ENCODE data around the gene GALNT16. TPM values are rescaled to one million over a fixed set of nuclear protein-coding genes. Genes with fewer than 3 reads are reported as not detected.
"Not testable (repeated sequence)": the region's sequence is repeated elsewhere in the genome, so short reads cannot be mapped to it uniquely, and the experiment has no call there.

GALNT16 gene
- total and polyA plus RNA-seq, 2 donors (not counting 1 experiment from before 2014, with no cell fraction given) = 0.09 to 3.4 TPM

GRCh38 chr14:69378274-69378673, 118.3 kb downstream of the GALNT16 start:
- Histone ChIP-seq H3K9me3 (ENCODE audit: control extremely low read depth in 1 of 3, control insufficient read depth in 2 of 3, insufficient read depth in 1 of 3, low read length in 2 of 3) (peaks cover 0 to 6% (median 3%) of the 10 kb centered on the region in 3 donors), H3K27me3 (replicated peaks in 1 of 4; ENCODE audit: control extremely low read depth in 1 of 4, control insufficient read depth in 3 of 4, insufficient read depth in 4 of 4, low read length in 3 of 4) (no peaks in the 10 kb centered on the region), H3K4me3 (ENCODE audit: control extremely low read depth in 1 of 5, extremely low read depth in 1 of 5, insufficient read depth in 1 of 5, low read depth in 2 of 5, low read length in 4 of 5) (no peak overlapping the region), H3K9ac (ENCODE audit: low read length) (no peak overlapping the region), H3K36me3 (replicated peaks in 1 of 2; ENCODE audit: control extremely low read depth in 1 of 2, control insufficient read depth in 1 of 2, extremely low read depth in 1 of 2, insufficient read depth in 2 of 2, low read length in 1 of 2) (peaks cover 6 to 39% of the 10 kb centered on the region in 2 experiments), H3K79me2 (ENCODE audit: control insufficient read depth, insufficient read depth, low read length) (no peaks in the 10 kb centered on the region), H3K4me2 (replicated peaks; ENCODE audit: low read depth, low read length, poor library complexity, severe bottlenecking) (no peak overlapping the region), H3K4me1 (ENCODE audit: control insufficient read depth in 2 of 2, insufficient read depth in 2 of 2, low read length in 2 of 2) (no peaks in the 10 kb centered on the region), H4K20me1 (ENCODE audit: control insufficient read depth, insufficient read depth, low read length, poor library complexity, severe bottlenecking) (peaks cover 27% of the 10 kb centered on the region), H3K27ac (ENCODE audit: low read length in 2 of 2) (no peak overlapping the region), H2AFZ (ENCODE audit: insufficient read depth, low read depth, low read length, poor library complexity, severe bottlenecking) (no peak overlapping the region)
- H3K9me3 Mint-ChIP-seq (ENCODE audit: insufficient read depth) = peaks cover 2% of the 10 kb centered on the region
- ATAC-seq (ENCODE audit: low read depth) = no peak
- TF ChIP-seq CTCF (IDR thresholded peaks at IDR 0.05) (no peak), EZH2 (IDR thresholded peaks at IDR 0.05; ENCODE audit: borderline replicate concordance, insufficient read depth, low read depth, low read length, poor library complexity, severe bottlenecking) (no peak)
- ChIA-PET POLR2A (no interaction called here), CTCF (no interaction called here)
- H3K27me3 Mint-ChIP-seq = no peaks in the 10 kb centered on the region
- intact Hi-C loops (cut with micrococcal nuclease) = no loop called here
- no peaks in the 10 kb centered on the region for H3K4me1 Mint-ChIP-seq
- no peak for DNase-seq
- no peak overlapping the region for H3K27ac Mint-ChIP-seq
- H3K4me3 Mint-ChIP-seq = no peak overlapping the region
- WGBS (ENCODE audit: insufficient coverage) = no CpG with 5 or more reads among the region's 2 CpGs

GRCh38 chr14:69387311-69387710, 127.4 kb downstream of the GALNT16 start:
- Histone ChIP-seq H3K9ac (ENCODE audit: low read length) (no peak overlapping the region), H3K4me2 (replicated peaks; ENCODE audit: low read depth, low read length, poor library complexity, severe bottlenecking) (no peak overlapping the region), H2AFZ (ENCODE audit: insufficient read depth, low read depth, low read length, poor library complexity, severe bottlenecking) (no peak overlapping the region), H3K79me2 (ENCODE audit: control insufficient read depth, insufficient read depth, low read length) (peaks cover 79% of the 10 kb centered on the region), H3K9me3 (ENCODE audit: control extremely low read depth in 1 of 3, control insufficient read depth in 2 of 3, insufficient read depth in 1 of 3, low read length in 2 of 3) (no peaks in the 10 kb centered on the region), H3K4me3 (ENCODE audit: control extremely low read depth in 1 of 5, extremely low read depth in 1 of 5, insufficient read depth in 1 of 5, low read depth in 2 of 5, low read length in 4 of 5) (no peak overlapping the region), H4K20me1 (ENCODE audit: control insufficient read depth, insufficient read depth, low read length, poor library complexity, severe bottlenecking) (peaks cover 86% of the 10 kb centered on the region), H3K27ac (ENCODE audit: low read length in 2 of 2) (no peak overlapping the region), H3K27me3 (replicated peaks in 1 of 4; ENCODE audit: control extremely low read depth in 1 of 4, control insufficient read depth in 3 of 4, insufficient read depth in 4 of 4, low read length in 3 of 4) (no peaks in the 10 kb centered on the region), H3K4me1 (ENCODE audit: control insufficient read depth in 2 of 2, insufficient read depth in 2 of 2, low read length in 2 of 2) (peaks cover 0 to 6% of the 10 kb centered on the region in 2 donors), H3K36me3 (replicated peaks in 1 of 2; ENCODE audit: control extremely low read depth in 1 of 2, control insufficient read depth in 1 of 2, extremely low read depth in 1 of 2, insufficient read depth in 2 of 2, low read length in 1 of 2) (peaks cover 27 to 70% of the 10 kb centered on the region in 2 experiments)
- no peak for ATAC-seq (ENCODE audit: low read depth)
- POLR2A ChIA-PET = no interaction called here
- TF ChIP-seq EZH2 (IDR thresholded peaks at IDR 0.05; ENCODE audit: borderline replicate concordance, insufficient read depth, low read depth, low read length, poor library complexity, severe bottlenecking) (no peak), CTCF (IDR thresholded peaks at IDR 0.05) (no peak)
- no peak for DNase-seq
- Mint-ChIP-seq H3K4me1 (peaks cover 35% of the 10 kb centered on the region), H3K27ac (no peak overlapping the region), H3K27me3 (no peaks in the 10 kb centered on the region), H3K9me3 (ENCODE audit: insufficient read depth) (no peaks in the 10 kb centered on the region), H3K4me3 (no peak overlapping the region)
- CTCF ChIA-PET = interaction anchor here (0.6 kb wide), 1 partner anchor 19 kb away, joined by 3 read pairs; no protein-coding TSS in a partner anchor
- intact Hi-C loops (cut with micrococcal nuclease) = no loop called here
- 100% methylated on average over 1 of the region's 3 CpGs for WGBS (ENCODE audit: insufficient coverage)

GRCh38 chr14:69391400-69391799, 131.4 kb downstream of the GALNT16 start:
- CTCF ChIA-PET; H3K9me3 ChIP-seq (ENCODE audit: control extremely low read depth in 1 of 3, control insufficient read depth in 2 of 3, insufficient read depth in 1 of 3, low read length in 2 of 3); H3K9ac ChIP-seq (ENCODE audit: low read length); H3K4me2 ChIP-seq (replicated peaks; ENCODE audit: low read depth, low read length, poor library complexity, severe bottlenecking); H3K4me3 Mint-ChIP-seq; H3K27ac ChIP-seq (ENCODE audit: low read length in 2 of 2); POLR2A ChIA-PET; H3K4me3 ChIP-seq (ENCODE audit: control extremely low read depth in 1 of 5, extremely low read depth in 1 of 5, insufficient read depth in 1 of 5, low read depth in 2 of 5, low read length in 4 of 5); H3K27me3 ChIP-seq (replicated peaks in 1 of 4; ENCODE audit: control extremely low read depth in 1 of 4, control insufficient read depth in 3 of 4, insufficient read depth in 4 of 4, low read length in 3 of 4); ATAC-seq (ENCODE audit: low read depth); DNase-seq; H3K9me3 Mint-ChIP-seq (ENCODE audit: insufficient read depth); H2AFZ ChIP-seq (ENCODE audit: insufficient read depth, low read depth, low read length, poor library complexity, severe bottlenecking); H3K27me3 Mint-ChIP-seq; H3K27ac Mint-ChIP-seq: not testable (repeated sequence)
- Histone ChIP-seq H3K36me3 (replicated peaks in 1 of 2; ENCODE audit: control extremely low read depth in 1 of 2, control insufficient read depth in 1 of 2, extremely low read depth in 1 of 2, insufficient read depth in 2 of 2, low read length in 1 of 2) (peaks cover 22 to 78% of the 10 kb centered on the region in 2 experiments), H4K20me1 (ENCODE audit: control insufficient read depth, insufficient read depth, low read length, poor library complexity, severe bottlenecking) (peaks cover 76% of the 10 kb centered on the region), H3K4me1 (ENCODE audit: control insufficient read depth in 2 of 2, insufficient read depth in 2 of 2, low read length in 2 of 2) (peaks cover 5 to 19% of the 10 kb centered on the region in 2 donors), H3K79me2 (ENCODE audit: control insufficient read depth, insufficient read depth, low read length) (peaks cover 99% of the 10 kb centered on the region)
- peaks cover 54% of the 10 kb centered on the region for H3K4me1 Mint-ChIP-seq
- intact Hi-C loops (cut with micrococcal nuclease) = loop anchor here (10.0 kb wide), 1 partner anchor 1697 kb away; the partner anchor contains the start of gene RDH11
- 92% methylated on average over 3 of the region's 8 CpGs for WGBS (ENCODE audit: insufficient coverage)
